ENCODE data around the gene FRAS1.
"Not testable (repeated sequence)": the region's sequence is repeated elsewhere in the genome, so short reads cannot be mapped to it uniquely, and the experiment has no call there.

Gene FRAS1

GRCh38 chr4:78275450-78275849, 218.3 kb downstream of the FRAS1 start:
- not testable (repeated sequence) for DNase-seq (ENCODE audit: low read depth in 2 of 2)

GRCh38 chr4:78286281-78286680, 229.2 kb downstream of the FRAS1 start:
- DNase-seq (ENCODE audit: low read depth in 2 of 2) = no peak

- no peak for DNase-seq (ENCODE audit: low read depth in 2 of 2)
Observed at GRCh38 chr4:78288327-78288726, 231.2 kb downstream of the FRAS1 start.

- DNase-seq (ENCODE audit: low read depth in 2 of 2) = no peak
Observed at GRCh38 chr4:78291277-78291676, 234.2 kb downstream of the FRAS1 start.

- no peak for DNase-seq (ENCODE audit: low read depth in 2 of 2)
Observed at GRCh38 chr4:78292341-78292740, 235.2 kb downstream of the FRAS1 start.

GRCh38 chr4:78292856-78293255, 235.7 kb downstream of the FRAS1 start:
- DNase-seq (ENCODE audit: low read depth in 2 of 2) = no peak

- no peak for DNase-seq (ENCODE audit: low read depth in 2 of 2)
Observed at GRCh38 chr4:78293348-78293747, 236.2 kb downstream of the FRAS1 start.

- no peak for DNase-seq (ENCODE audit: low read depth in 2 of 2)
Observed at GRCh38 chr4:78293821-78294301, 236.7 kb downstream of the FRAS1 start.

GRCh38 chr4:78296261-78296660, 239.1 kb downstream of the FRAS1 start:
- no peak for DNase-seq (ENCODE audit: low read depth in 2 of 2)

GRCh38 chr4:78297116-78297800, 240.1 kb downstream of the FRAS1 start:
- DNase-seq (ENCODE audit: low read depth in 2 of 2) = no peak

GRCh38 chr4:78298618-78299017, 241.5 kb downstream of the FRAS1 start:
- no peak for DNase-seq (ENCODE audit: low read depth in 2 of 2)

- DNase-seq (ENCODE audit: low read depth in 2 of 2) = no peak
Observed at GRCh38 chr4:78299565-78299972, 242.4 kb downstream of the FRAS1 start.

- not testable (repeated sequence) for DNase-seq (ENCODE audit: low read depth in 2 of 2)
Observed at GRCh38 chr4:78307263-78307662, 250.1 kb downstream of the FRAS1 start.

- no peak for DNase-seq (ENCODE audit: low read depth in 2 of 2)
Observed at GRCh38 chr4:78308517-78308916, 251.4 kb downstream of the FRAS1 start.

GRCh38 chr4:78309352-78309751, 252.2 kb downstream of the FRAS1 start:
- no peak for DNase-seq (ENCODE audit: low read depth in 2 of 2)

GRCh38 chr4:78310007-78310739, 253.1 kb downstream of the FRAS1 start:
- DNase-seq (ENCODE audit: low read depth in 2 of 2) = no peak

- DNase-seq (ENCODE audit: low read depth in 2 of 2) = no peak
Observed at GRCh38 chr4:78310740-78311115, 253.6 kb downstream of the FRAS1 start.

- no peak for DNase-seq (ENCODE audit: low read depth in 2 of 2)
Observed at GRCh38 chr4:78311306-78311705, 254.2 kb downstream of the FRAS1 start.

- no peak for DNase-seq (ENCODE audit: low read depth in 2 of 2)
Observed at GRCh38 chr4:78312989-78313753, 256.0 kb downstream of the FRAS1 start.

- no peak for DNase-seq (ENCODE audit: low read depth in 2 of 2)
Observed at GRCh38 chr4:78313754-78314120, 256.6 kb downstream of the FRAS1 start.

GRCh38 chr4:78318126-78318525, 261.0 kb downstream of the FRAS1 start:
- DNase-seq (ENCODE audit: low read depth in 2 of 2) = no peak

- no peak for DNase-seq (ENCODE audit: low read depth in 2 of 2)
Observed at GRCh38 chr4:78320349-78320935, 263.3 kb downstream of the FRAS1 start.

All from stimulated activated CD8-positive, alpha-beta memory T cell treated with anti-CD3 and anti-CD28 coated beads, Interleukin-15, amount 100 ng/mL, for 48 hours (primary cell).